GM21619 (cell line): ENCODE data around the gene DGKQ.
A peak's percentile ranks its signal among the peaks of the same experiment; 100 is the strongest.
"Not testable (repeated sequence)": the region's sequence is repeated elsewhere in the genome, so short reads cannot be mapped to it uniquely, and the experiment has no call there.

Experiments used
- ATAC-seq: cut with Tn5 transposase; IDR thresholded peaks from one replicate; pipeline ENCODE4 v1.9.1; 2021; ENCODE audit not compliant: unreplicated experiment

DGKQ gene

GRCh38 chr4:982291-982690 is 8.9 kb upstream of the DGKQ start:
- no peak for ATAC-seq

GRCh38 chr4:978957-979701 is 5.8 kb upstream of the DGKQ start:
- ATAC-seq, result no peak

GRCh38 chr4:976016-976415 is 2.6 kb upstream of the DGKQ start:
- ATAC-seq, result not testable (repeated sequence)

- ATAC-seq, result no peak
Measured at GRCh38 chr4:974668-975067, 1.3 kb upstream of the DGKQ start.

- peak; percentile 37 for ATAC-seq
Measured at GRCh38 chr4:972651-973424, 531 bp downstream of the DGKQ start.

- ATAC-seq, result no peak
Measured at GRCh38 chr4:971666-972500, 1.5 kb downstream of the DGKQ start.

- ATAC-seq, result no peak
Measured at GRCh38 chr4:970854-971520, 2.4 kb downstream of the DGKQ start.

- no peak for ATAC-seq
Measured at GRCh38 chr4:970046-970745, 3.2 kb downstream of the DGKQ start.

- ATAC-seq, result no peak
Measured at GRCh38 chr4:968621-969394, 4.6 kb downstream of the DGKQ start.

- no peak for ATAC-seq
Measured at GRCh38 chr4:968221-968620, 5.1 kb downstream of the DGKQ start.

GRCh38 chr4:967113-968104 is 6.0 kb downstream of the DGKQ start:
- ATAC-seq, result no peak

- ATAC-seq, result no peak
Measured at GRCh38 chr4:966266-967112, 6.9 kb downstream of the DGKQ start.

GRCh38 chr4:965766-966134 is 7.6 kb downstream of the DGKQ start:
- ATAC-seq, result no peak

- no peak for ATAC-seq
Measured at GRCh38 chr4:965048-965765, 8.2 kb downstream of the DGKQ start.

- ATAC-seq, result no peak
Measured at GRCh38 chr4:964346-965025, 8.9 kb downstream of the DGKQ start.
